SKM-1 (cell line): ENCODE measurements around the gene CPED1.
A peak's percentile ranks its signal among the peaks of the same experiment; 100 is the strongest.
"Not testable (repeated sequence)": the region's sequence is repeated elsewhere in the genome, so short reads cannot be mapped to it uniquely, and the experiment has no call there.

Experiments used
- DNase-seq: peaks from one replicate; lab custom pipeline; 2025; ENCODE audit not compliant: unreplicated experiment; lab: John Stamatoyannopoulos, UW

The CPED1 gene

GRCh38 chr7:121084748-121085336 is 96.3 kb downstream of the CPED1 start:
- DNase-seq: no peak

- no peak for DNase-seq
Measured at GRCh38 chr7:121085922-121086321, 97.4 kb downstream of the CPED1 start.

GRCh38 chr7:121088870-121089269 is 100.4 kb downstream of the CPED1 start:
- no peak for DNase-seq

GRCh38 chr7:121094829-121095228 is 106.3 kb downstream of the CPED1 start:
- no peak for DNase-seq

- no peak for DNase-seq
Measured at GRCh38 chr7:121097577-121097976, 109.1 kb downstream of the CPED1 start.

GRCh38 chr7:121099572-121099971 is 111.1 kb downstream of the CPED1 start:
- no peak for DNase-seq

- no peak for DNase-seq
Measured at GRCh38 chr7:121101083-121101482, 112.6 kb downstream of the CPED1 start.

GRCh38 chr7:121101621-121102020 is 113.1 kb downstream of the CPED1 start:
- no peak for DNase-seq

- DNase-seq: no peak
Measured at GRCh38 chr7:121102619-121103018, 114.1 kb downstream of the CPED1 start.

GRCh38 chr7:121103086-121103485 is 114.6 kb downstream of the CPED1 start:
- no peak for DNase-seq

GRCh38 chr7:121103579-121103978 is 115.1 kb downstream of the CPED1 start:
- DNase-seq: no peak

GRCh38 chr7:121105262-121105661 is 116.8 kb downstream of the CPED1 start:
- no peak for DNase-seq

- peak; percentile 65 for DNase-seq
Measured at GRCh38 chr7:121107923-121108498, 119.5 kb downstream of the CPED1 start.

GRCh38 chr7:121109145-121109544 is 120.6 kb downstream of the CPED1 start:
- DNase-seq: no peak

GRCh38 chr7:121113288-121113687 is 124.8 kb downstream of the CPED1 start:
- DNase-seq: no peak

GRCh38 chr7:121116396-121116795 is 127.9 kb downstream of the CPED1 start:
- DNase-seq: no peak

GRCh38 chr7:121119047-121119446 is 130.5 kb downstream of the CPED1 start:
- no peak for DNase-seq

- no peak for DNase-seq
Measured at GRCh38 chr7:121123032-121123431, 134.5 kb downstream of the CPED1 start.

- not testable (repeated sequence) for DNase-seq
Measured at GRCh38 chr7:121125454-121125853, 136.9 kb downstream of the CPED1 start.

- DNase-seq: no peak
Measured at GRCh38 chr7:121126201-121126600, 137.7 kb downstream of the CPED1 start.

- no peak for DNase-seq
Measured at GRCh38 chr7:121126801-121127534, 138.5 kb downstream of the CPED1 start.

- no peak for DNase-seq
Measured at GRCh38 chr7:121132940-121133339, 144.4 kb downstream of the CPED1 start.
